WERI-Rb-1 (cell line): ENCODE data around the gene STAM.

Experiments used
- DNase-seq: peaks from one replicate; pipeline ENCODE4 v3.0.0-alpha.2; 2020
- H3K27ac ChIP-seq: fragments of 250-450 bp; sonication (Bioruptor Pico); 2 replicates; pipeline ENCODE4 v1.5.1; 2020; ENCODE audit warnings: mild to moderate bottlenecking, moderate library complexity
- H3K27me3 ChIP-seq: fragments of 250-450 bp; sonication (Bioruptor Pico); 2 replicates; pipeline ENCODE4 v1.5.1; 2021; ENCODE audit warnings: mild to moderate bottlenecking, low read depth, moderate library complexity; ENCODE audit not compliant: insufficient read depth, severe bottlenecking
- H3K36me3 ChIP-seq: fragments of 250-450 bp; sonication (Bioruptor Pico); 2 replicates; pipeline ENCODE4 v1.5.1; 2020; ENCODE audit warnings: mild to moderate bottlenecking, moderate library complexity
- H3K4me3 ChIP-seq: 2 replicates; pipeline ENCODE4 v1.5.1; 2011; ENCODE audit warnings: low read depth, mild to moderate bottlenecking, control low read depth, low read length
- H3K9me3 ChIP-seq: fragments of 250-450 bp; sonication (Bioruptor Pico); 2 replicates; pipeline ENCODE4 v1.5.1; 2021; ENCODE audit warnings: mild to moderate bottlenecking, moderate library complexity; ENCODE audit not compliant: severe bottlenecking
- CTCF ChIP-seq: IDR thresholded peaks from 2 replicates; pipeline ENCODE4 v1.5.1; 2011; ENCODE audit warnings: low read depth, mild to moderate bottlenecking, control low read depth, inconsistent platforms, low read length

Gene STAM

GRCh38 chr10:17607603-17608332 lies 36.2 kb upstream of the STAM start:
- no peak overlapping the region for H3K27ac ChIP-seq
- no peaks in the 10 kb centered on the region for H3K9me3 ChIP-seq
- no peaks in the 10 kb centered on the region for H3K27me3 ChIP-seq
- TF ChIP-seq CTCF, result peak; percentile 41
- no peaks in the 10 kb centered on the region for H3K36me3 ChIP-seq
- no peak overlapping the region for H3K4me3 ChIP-seq
- no peak for DNase-seq

- no peak for DNase-seq
- Histone ChIP-seq H3K9me3 (no peaks in the 10 kb centered on the region), H3K27me3 (no peaks in the 10 kb centered on the region), H3K4me3 (no peak overlapping the region), H3K27ac (no peak overlapping the region), H3K36me3 (no peaks in the 10 kb centered on the region)
- no peak for TF ChIP-seq CTCF
These were observed 34.4 kb upstream of the STAM start for GRCh38 chr10:17609523-17610079.

GRCh38 chr10:17616403-17617030 lies 27.4 kb upstream of the STAM start:
- no peak for TF ChIP-seq CTCF
- Histone ChIP-seq H3K27ac (peak overlapping the region; percentile 60), H3K27me3 (no peaks in the 10 kb centered on the region), H3K9me3 (no peaks in the 10 kb centered on the region), H3K4me3 (peak overlapping the region; percentile 65), H3K36me3 (no peaks in the 10 kb centered on the region)
- peak; percentile 41 for DNase-seq

- H3K9me3 ChIP-seq, result no peaks in the 10 kb centered on the region
- peak within 1 kb of the TSS; percentile 65 for H3K4me3 ChIP-seq
- DNase-seq, result peak; percentile 74
- H3K36me3 ChIP-seq, result no peaks in the 10 kb centered on the region
- TF ChIP-seq CTCF, result peak; percentile 26; the same call in 1 of the 2 replicates
- no peaks in the 10 kb centered on the region for H3K27me3 ChIP-seq
- peak within 1 kb of the TSS; percentile 76 for H3K27ac ChIP-seq
These were observed 26.7 kb upstream of the STAM start, which contains the start of gene HACD1 for GRCh38 chr10:17617031-17617911. Gene HACD1, minus strand, starts transcription at chr10:17617374. Its CDS starts 35 bp downstream, at chr10:17617339.

- no peaks in the 10 kb centered on the region for H3K9me3 ChIP-seq
- H3K36me3 ChIP-seq, result no peaks in the 10 kb centered on the region
- TF ChIP-seq CTCF, result no peak
- H3K27me3 ChIP-seq, result no peaks in the 10 kb centered on the region
- no peak overlapping the region for H3K4me3 ChIP-seq
- no peak for DNase-seq
- no peak overlapping the region for H3K27ac ChIP-seq
These were observed 21.9 kb upstream of the STAM start for GRCh38 chr10:17622061-17622460.
